Aorta (tissue), 5 donors: ENCODE measurements around the gene GAS5. TPM values are rescaled to one million over a fixed set of nuclear protein-coding genes. Genes with fewer than 3 reads are reported as not detected.
"Not testable (repeated sequence)": the region's sequence is repeated elsewhere in the genome, so short reads cannot be mapped to it uniquely, and the experiment has no call there.

ENCODE experiments used
- ATAC-seq: fragments of 200-7000 bp; cut with Tn5 transposase; one replicate; pipeline ENCODE4 v1.9.1; 2022; ENCODE audit warnings: moderate library complexity; ENCODE audit not compliant: low FRiP score
- DNase-seq, 2 donors: peaks; one replicate each; pipeline ENCODE4 v3.0.0-alpha.2; 2020
- H3K27ac ChIP-seq, 2 donors: one replicate each; pipeline ENCODE4 v1.5.1; 2013; ENCODE audit warnings: low read length in 2 of 2, mild to moderate bottlenecking in 2 of 2, moderate library complexity in 2 of 2, control low read depth in 1 of 2, inconsistent platforms in 1 of 2, low read depth in 1 of 2
- H3K27me3 ChIP-seq, 2 donors: one replicate each; pipeline ENCODE4 v1.6.1; 2013; ENCODE audit warnings: control low read depth in 1 of 2, low read length in 1 of 2, mild to moderate bottlenecking in 1 of 2, moderate library complexity in 1 of 2; ENCODE audit not compliant: insufficient read depth in 2 of 2, control insufficient read depth in 1 of 2
- H3K36me3 ChIP-seq, 2 donors: one replicate each; pipeline ENCODE4 v1.6.1; 2013; ENCODE audit warnings: control low read depth in 1 of 2, low read length in 1 of 2, mild to moderate bottlenecking in 1 of 2; ENCODE audit not compliant: insufficient read depth in 2 of 2, control insufficient read depth in 1 of 2
- H3K4me1 ChIP-seq, 2 donors: one replicate each; pipeline ENCODE4 v1.6.1; 2013; ENCODE audit warnings: low read length in 2 of 2, control low read depth in 1 of 2, mild to moderate bottlenecking in 1 of 2, moderate library complexity in 1 of 2; ENCODE audit not compliant: insufficient read depth in 2 of 2, control insufficient read depth in 1 of 2
- H3K4me3 ChIP-seq, 2 donors: one replicate each; pipeline ENCODE4 v1.5.1; 2013; ENCODE audit warnings: low read length in 2 of 2, control low read depth in 1 of 2, mild to moderate bottlenecking in 1 of 2
- H3K9me3 ChIP-seq: one replicate; pipeline ENCODE4 v1.6.1; 2013; ENCODE audit warnings: mild to moderate bottlenecking, low read length; ENCODE audit not compliant: control insufficient read depth
- WGBS, 2 donors: extraction: QIAGEN DNeasy Blood & Tissue Kit; methylation state at CpG; one replicate each; pipeline ENCODE4 v1.1.7; 2013; 5-methylcytosine and 5-hydroxymethylcytosine counted together
- intact Hi-C, 2 donors: fragments of 100-400 bp; cut with DNase I; formaldehyde crosslinking; loops; one replicate each; pipeline versions ENCODE4 v1.14.2 to v1.15.0; 2022
- polyA plus RNA-seq, 2 donors: library from polyadenylated mRNA; stranded (reverse); fragments of 200-250 nt; gene quantifications; one replicate each; pipeline ENCODE4 v1.2.3, GENCODE V29; 2013
- total RNA-seq, 2 donors: library from RNA; stranded (reverse); fragmentation: NEBNext Ultra II Directional; extraction: Animal tissue kit (Norgen Biotek cat#: 25700); gene quantifications; one replicate each; pipeline ENCODE4 v1.2.1, GENCODE V29; 2021
- donor health status: healthy with polysubstance abuse.
- donor health status: Bipolar disorder and iron deficiency.
- donor health status: DM: no; HTN: no; CAD: no.
- donor health status: DM: no; HTN: no; CAD: no.
- donor health status: DM: yes; HTN: yes; CAD: no.

GAS5 gene
- total and polyA plus RNA-seq, 4 donors = 201 to 898 (median 345) TPM

- H3K4me3 ChIP-seq = no peak overlapping the region
- no peaks in the 10 kb centered on the region for H3K27me3 ChIP-seq
- ATAC-seq = no peak
- 84 to 89% methylated on average over 1 of the region's 1 CpG for WGBS, 2 donors
- no peaks in the 10 kb centered on the region for H3K9me3 ChIP-seq
- DNase-seq = no peak
- no peak overlapping the region for H3K27ac ChIP-seq
- H3K36me3 ChIP-seq = peaks cover 6 to 10% of the 10 kb centered on the region in 2 donors
- H3K4me1 ChIP-seq = no peaks in the 10 kb centered on the region
- intact Hi-C loops = loop anchor here in 1 of 2 donors (10.0 kb wide), 1 partner anchor 145 kb away; the partner anchor contains the start of gene KLHL20
Measured at GRCh38 chr1:173860065-173860464, 7.7 kb downstream of the GAS5 start.

- ATAC-seq, H3K27ac ChIP-seq, intact Hi-C loops, H3K27me3 ChIP-seq, H3K9me3 ChIP-seq, H3K4me3 ChIP-seq, DNase-seq, H3K36me3 ChIP-seq, H3K4me1 ChIP-seq: not testable (repeated sequence)
- 97% methylated on average over 5 of the region's 5 CpGs for WGBS, 2 donors
Measured at GRCh38 chr1:173859547-173859946, 8.2 kb downstream of the GAS5 start.

- DNase-seq (no peak), ATAC-seq (no peak)
- 69 to 76% methylated on average over 4 of the region's 4 CpGs for WGBS, 2 donors
- Histone ChIP-seq H3K9me3 (no peaks in the 10 kb centered on the region), H3K27me3 (no peaks in the 10 kb centered on the region), H3K27ac (no peak overlapping the region), H3K4me1 (no peaks in the 10 kb centered on the region), H3K36me3 (peaks cover 4 to 7% of the 10 kb centered on the region in 2 donors), H3K4me3 (no peak overlapping the region)
- intact Hi-C loops = no loop called here
Measured at GRCh38 chr1:173857363-173857917, 10.3 kb downstream of the GAS5 start.

- ATAC-seq (no peak), DNase-seq (no peak)
- Histone ChIP-seq H3K36me3 (peaks cover 4 to 7% of the 10 kb centered on the region in 2 donors), H3K4me3 (no peak overlapping the region), H3K27me3 (no peaks in the 10 kb centered on the region), H3K27ac (no peak overlapping the region), H3K9me3 (no peaks in the 10 kb centered on the region), H3K4me1 (no peaks in the 10 kb centered on the region)
- 89 to 90% methylated on average over 2 of the region's 2 CpGs for WGBS, 2 donors
- intact Hi-C loops = no loop called here
Measured at GRCh38 chr1:173856903-173857302, 10.9 kb downstream of the GAS5 start.

GRCh38 chr1:173856014-173856413 is 11.8 kb downstream of the GAS5 start:
- H3K36me3 ChIP-seq = peaks cover 4 to 7% of the 10 kb centered on the region in 2 donors
- intact Hi-C loops = no loop called here
- H3K27ac ChIP-seq = no peak overlapping the region
- no peak overlapping the region for H3K4me3 ChIP-seq
- no peaks in the 10 kb centered on the region for H3K9me3 ChIP-seq
- DNase-seq (no peak), ATAC-seq (no peak)
- H3K4me1 ChIP-seq = no peaks in the 10 kb centered on the region
- 81 to 84% methylated on average over 1 of the region's 1 CpG for WGBS, 2 donors
- H3K27me3 ChIP-seq = no peaks in the 10 kb centered on the region

- ATAC-seq = no peak
- DNase-seq = no peak
- H3K9me3 ChIP-seq = no peaks in the 10 kb centered on the region
- H3K4me3 ChIP-seq = no peak overlapping the region
- no peak overlapping the region for H3K27ac ChIP-seq
- intact Hi-C loops = no loop called here
- no peaks in the 10 kb centered on the region for H3K4me1 ChIP-seq
- 46 to 55% methylated on average over 5 of the region's 5 CpGs for WGBS, 2 donors
- peaks cover 4 to 7% of the 10 kb centered on the region in 2 donors for H3K36me3 ChIP-seq
- H3K27me3 ChIP-seq = no peaks in the 10 kb centered on the region
Measured at GRCh38 chr1:173853074-173853473, 14.7 kb downstream of the GAS5 start.

- Histone ChIP-seq H3K4me3 (no peak overlapping the region), H3K27ac (no peak overlapping the region), H3K4me1 (no peaks in the 10 kb centered on the region), H3K36me3 (peaks cover 3 to 4% of the 10 kb centered on the region in 2 donors), H3K9me3 (no peaks in the 10 kb centered on the region), H3K27me3 (no peaks in the 10 kb centered on the region)
- WGBS, 2 donors = 45 to 53% methylated on average over 4 of the region's 4 CpGs
- intact Hi-C loops = no loop called here
- ATAC-seq = no peak
- DNase-seq = no peak
Measured at GRCh38 chr1:173852105-173852504, 15.7 kb downstream of the GAS5 start.

GRCh38 chr1:173832748-173833147 is 35.0 kb downstream of the GAS5 start:
- Histone ChIP-seq H3K27me3 (no peaks in the 10 kb centered on the region), H3K9me3 (no peaks in the 10 kb centered on the region), H3K36me3 (no peaks in the 10 kb centered on the region), H3K27ac (no peak overlapping the region), H3K4me3 (no peak overlapping the region), H3K4me1 (no peaks in the 10 kb centered on the region)
- WGBS, 2 donors = 98 to 100% methylated on average over 1 of the region's 1 CpG
- DNase-seq (no peak), ATAC-seq (no peak)
- intact Hi-C loops = no loop called here

GRCh38 chr1:173827611-173828010 is 40.2 kb downstream of the GAS5 start:
- DNase-seq (no peak), ATAC-seq (no peak)
- Histone ChIP-seq H3K4me3 (no peak overlapping the region), H3K9me3 (no peaks in the 10 kb centered on the region), H3K27me3 (no peaks in the 10 kb centered on the region), H3K4me1 (peaks cover 0 to 2% of the 10 kb centered on the region in 2 donors), H3K36me3 (no peaks in the 10 kb centered on the region), H3K27ac (no peak overlapping the region)
- WGBS, 2 donors = 70 to 73% methylated on average over 2 of the region's 2 CpGs
- intact Hi-C loops = loop anchor here in 1 of 2 donors (5.0 kb wide), 1 partner anchor 350 kb away; the partner anchor contains the start of gene PRDX6
